ENCODE measurements around the gene JAKMIP1. TPM values are rescaled to one million over a fixed set of nuclear protein-coding genes. Genes with fewer than 3 reads are reported as not detected.

Gene JAKMIP1
- polyA plus RNA-seq, 3 donors = 0.08 TPM; not detected in 2

DNA sequence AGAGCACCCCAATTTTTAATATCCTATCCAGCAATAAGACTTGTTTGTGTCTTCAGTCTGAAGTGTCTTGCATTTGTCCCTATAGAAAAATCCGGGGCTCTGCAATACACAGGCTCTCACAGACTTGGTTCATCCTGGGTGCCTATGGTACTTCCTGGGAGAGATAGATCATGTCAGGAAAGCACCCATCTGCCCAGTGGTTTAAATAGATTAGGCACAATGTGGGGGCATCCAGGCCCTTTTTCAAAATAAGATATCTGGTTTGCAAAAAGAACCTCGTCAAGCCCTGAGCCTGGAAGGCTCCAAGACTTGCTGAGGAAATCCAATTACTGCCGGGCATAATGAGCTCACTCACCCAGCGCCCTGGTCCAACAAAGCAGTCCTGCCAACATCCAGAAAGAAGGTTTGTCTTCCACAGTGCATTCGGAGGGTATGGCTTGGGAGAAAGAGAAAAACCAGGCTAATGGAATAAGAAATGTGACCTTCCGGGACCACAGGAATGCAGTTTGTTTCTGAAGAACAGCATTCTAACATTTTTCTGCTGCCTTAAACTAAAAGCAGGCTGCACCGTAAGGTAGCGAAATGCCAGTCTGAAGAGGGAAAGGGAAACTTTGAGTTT lies 11.6 kb downstream of the JAKMIP1 start:
- Histone ChIP-seq H3K4me2 (replicated peaks; ENCODE audit: extremely low read depth, low read length, poor library complexity, severe bottlenecking) (no peak overlapping the region), H3K9ac (ENCODE audit: insufficient read depth, low read length, poor library complexity, severe bottlenecking) (no peak overlapping the region), H3K79me2 (ENCODE audit: insufficient read depth, low read length) (no peaks in the 10 kb centered on the region), H4K20me1 (ENCODE audit: insufficient read depth, low read length) (no peaks in the 10 kb centered on the region), H3K4me3 (replicated peaks in 1 of 3; ENCODE audit: low read depth in 2 of 3, low read length in 3 of 3) (no peak overlapping the region), H3K4me1 (ENCODE audit: control insufficient read depth in 1 of 2, insufficient read depth in 2 of 2, low read length in 2 of 2) (no peaks in the 10 kb centered on the region), H3K36me3 (replicated peaks in 1 of 2; ENCODE audit: control insufficient read depth in 1 of 2, insufficient read depth in 2 of 2, low read length in 2 of 2) (no peaks in the 10 kb centered on the region), H3K9me3 (replicated peaks in 1 of 2; ENCODE audit: control insufficient read depth in 1 of 2, insufficient read depth in 1 of 2, low read length in 2 of 2) (peaks cover 0 to 2% of the 10 kb centered on the region in 2 donors), H3K27me3 (ENCODE audit: control insufficient read depth in 2 of 2, insufficient read depth in 2 of 2, low read length in 2 of 2) (no peaks in the 10 kb centered on the region), H3K27ac (ENCODE audit: low read depth in 1 of 2, low read length in 2 of 2) (no peak overlapping the region), H2AFZ (ENCODE audit: insufficient read depth, low read depth, low read length, poor library complexity, severe bottlenecking) (no peak overlapping the region)
- intact Hi-C loops (cut with micrococcal nuclease) = no loop called here
- no peaks in the 10 kb centered on the region for H3K4me1 Mint-ChIP-seq
- H3K9me3 Mint-ChIP-seq = peaks cover 0 to 12% (median 4%) of the 10 kb centered on the region in 7 donors
- WGBS (ENCODE audit: insufficient coverage) = 89% methylated on average over 5 of the region's 8 CpGs
- peaks cover 7 to 10% (median 8%) of the 10 kb centered on the region in 3 donors for H3K27me3 Mint-ChIP-seq (ENCODE audit: low read depth in 3 of 3)
- H3K36me3 Mint-ChIP-seq = no peaks in the 10 kb centered on the region
- TF ChIP-seq, protein P1, sequence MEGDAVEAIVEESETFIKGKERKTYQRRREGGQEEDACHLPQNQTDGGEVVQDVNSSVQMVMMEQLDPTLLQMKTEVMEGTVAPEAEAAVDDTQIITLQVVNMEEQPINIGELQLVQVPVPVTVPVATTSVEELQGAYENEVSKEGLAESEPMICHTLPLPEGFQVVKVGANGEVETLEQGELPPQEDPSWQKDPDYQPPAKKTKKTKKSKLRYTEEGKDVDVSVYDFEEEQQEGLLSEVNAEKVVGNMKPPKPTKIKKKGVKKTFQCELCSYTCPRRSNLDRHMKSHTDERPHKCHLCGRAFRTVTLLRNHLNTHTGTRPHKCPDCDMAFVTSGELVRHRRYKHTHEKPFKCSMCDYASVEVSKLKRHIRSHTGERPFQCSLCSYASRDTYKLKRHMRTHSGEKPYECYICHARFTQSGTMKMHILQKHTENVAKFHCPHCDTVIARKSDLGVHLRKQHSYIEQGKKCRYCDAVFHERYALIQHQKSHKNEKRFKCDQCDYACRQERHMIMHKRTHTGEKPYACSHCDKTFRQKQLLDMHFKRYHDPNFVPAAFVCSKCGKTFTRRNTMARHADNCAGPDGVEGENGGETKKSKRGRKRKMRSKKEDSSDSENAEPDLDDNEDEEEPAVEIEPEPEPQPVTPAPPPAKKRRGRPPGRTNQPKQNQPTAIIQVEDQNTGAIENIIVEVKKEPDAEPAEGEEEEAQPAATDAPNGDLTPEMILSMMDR (IDR thresholded peaks at IDR 0.05) = no peak
- no peak for DNase-seq
- H3K27ac Mint-ChIP-seq = no peak overlapping the region
- H3K4me3 Mint-ChIP-seq = no peak overlapping the region

DNA sequence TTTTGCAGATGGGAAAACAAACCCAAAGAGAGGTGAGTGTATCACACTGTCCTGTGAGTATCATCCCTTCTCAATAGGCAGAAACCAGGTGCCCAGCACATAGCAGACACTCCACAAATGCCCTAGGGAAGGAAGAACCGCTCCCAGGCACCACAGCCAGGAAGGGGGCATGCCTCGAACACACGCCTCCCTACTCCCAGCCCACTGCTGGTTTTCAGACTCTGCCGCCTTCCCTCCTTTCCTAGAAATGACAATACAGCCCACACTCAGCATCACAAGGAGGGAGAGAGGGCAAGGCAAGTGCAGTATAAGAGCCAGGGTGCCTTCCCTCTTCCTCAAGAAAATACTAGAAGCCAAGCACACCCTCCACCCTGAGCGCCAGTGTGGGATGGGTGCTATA lies 16.2 kb downstream of the JAKMIP1 start:
- 60% methylated on average over 1 of the region's 5 CpGs for WGBS (ENCODE audit: insufficient coverage)
- Histone ChIP-seq H2AFZ (ENCODE audit: insufficient read depth, low read depth, low read length, poor library complexity, severe bottlenecking) (no peak overlapping the region), H3K4me1 (ENCODE audit: control insufficient read depth in 1 of 2, insufficient read depth in 2 of 2, low read length in 2 of 2) (no peaks in the 10 kb centered on the region), H3K79me2 (ENCODE audit: insufficient read depth, low read length) (no peaks in the 10 kb centered on the region), H3K27me3 (ENCODE audit: control insufficient read depth in 2 of 2, insufficient read depth in 2 of 2, low read length in 2 of 2) (no peaks in the 10 kb centered on the region), H3K9ac (ENCODE audit: insufficient read depth, low read length, poor library complexity, severe bottlenecking) (no peak overlapping the region), H4K20me1 (ENCODE audit: insufficient read depth, low read length) (no peaks in the 10 kb centered on the region), H3K36me3 (replicated peaks in 1 of 2; ENCODE audit: control insufficient read depth in 1 of 2, insufficient read depth in 2 of 2, low read length in 2 of 2) (no peaks in the 10 kb centered on the region), H3K9me3 (replicated peaks in 1 of 2; ENCODE audit: control insufficient read depth in 1 of 2, insufficient read depth in 1 of 2, low read length in 2 of 2) (peaks cover 0 to 5% of the 10 kb centered on the region in 2 donors), H3K27ac (ENCODE audit: low read depth in 1 of 2, low read length in 2 of 2) (no peak overlapping the region), H3K4me3 (replicated peaks in 1 of 3; ENCODE audit: low read depth in 2 of 3, low read length in 3 of 3) (no peak overlapping the region), H3K4me2 (replicated peaks; ENCODE audit: extremely low read depth, low read length, poor library complexity, severe bottlenecking) (no peak overlapping the region)
- Mint-ChIP-seq H3K4me1 (no peaks in the 10 kb centered on the region), H3K4me3 (no peak overlapping the region), H3K27ac (no peak overlapping the region), H3K27me3 (ENCODE audit: low read depth in 3 of 3) (peaks cover 5 to 11% (median 6%) of the 10 kb centered on the region in 3 donors), H3K9me3 (peaks cover 0 to 21% (median 9%) of the 10 kb centered on the region in 7 donors), H3K36me3 (no peaks in the 10 kb centered on the region)
- DNase-seq = no peak
- TF ChIP-seq, protein P1 (IDR thresholded peaks at IDR 0.05) = no peak
- intact Hi-C loops (cut with micrococcal nuclease) = no loop called here

Data from CD14-positive monocyte (primary cell).